Left forelimb (tissue), 1 donor: ENCODE data around the gene KDM2A.

Source experiments
- DNase-seq: peaks from one replicate; pipeline ENCODE4 v3.0.0-alpha.2; 2018; ENCODE audit warnings: low spot score

Gene KDM2A

GRCh38 chr11:67273260-67273990 lies 154.4 kb downstream of the KDM2A start:
- DNase-seq = no peak

DNA sequence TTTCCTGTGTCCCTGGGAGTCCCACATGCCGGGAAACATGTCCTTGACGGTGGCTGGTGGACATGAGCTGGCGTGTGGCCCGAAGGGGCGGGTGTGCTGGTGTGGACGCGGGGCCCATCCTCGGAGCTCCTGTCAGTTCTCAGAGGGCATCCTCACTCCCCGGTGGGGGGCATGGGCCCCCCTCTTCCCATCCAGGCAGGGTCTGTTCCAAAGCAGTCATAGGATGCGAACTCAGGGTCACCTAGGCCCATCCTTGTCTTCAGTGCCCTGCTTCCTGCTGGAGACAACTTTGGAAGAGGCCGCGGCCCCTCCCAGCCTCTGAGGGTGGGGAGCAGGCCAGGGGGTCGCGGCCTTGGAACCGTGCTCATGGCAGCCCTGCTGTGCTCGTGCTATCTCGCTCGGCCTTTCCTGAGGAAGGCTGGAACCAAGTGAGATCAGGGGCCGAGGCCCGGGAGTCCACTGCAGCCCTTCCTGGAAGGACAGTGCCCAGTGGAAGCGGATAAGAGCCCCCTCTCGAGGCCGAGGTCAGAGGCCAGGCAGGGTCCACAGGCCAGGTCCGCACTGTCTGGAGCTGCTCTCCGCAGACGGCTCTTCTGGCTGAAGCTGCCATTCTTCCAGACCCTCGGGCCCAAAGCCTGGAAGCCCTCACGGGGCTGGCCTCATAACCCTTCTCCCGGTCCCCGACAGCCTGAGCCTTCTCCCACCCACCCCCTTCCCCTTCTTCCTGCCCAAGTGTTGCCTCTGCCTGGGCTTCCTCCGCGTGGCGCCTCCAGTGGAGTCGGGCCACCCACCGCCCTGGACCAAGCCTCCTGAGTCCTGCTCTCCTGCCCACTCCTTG lies 155.9 kb downstream of the KDM2A start:
- no peak for DNase-seq

- DNase-seq = no peak
These were observed 156.7 kb downstream of the KDM2A start for GRCh38 chr11:67275606-67276409.

DNA sequence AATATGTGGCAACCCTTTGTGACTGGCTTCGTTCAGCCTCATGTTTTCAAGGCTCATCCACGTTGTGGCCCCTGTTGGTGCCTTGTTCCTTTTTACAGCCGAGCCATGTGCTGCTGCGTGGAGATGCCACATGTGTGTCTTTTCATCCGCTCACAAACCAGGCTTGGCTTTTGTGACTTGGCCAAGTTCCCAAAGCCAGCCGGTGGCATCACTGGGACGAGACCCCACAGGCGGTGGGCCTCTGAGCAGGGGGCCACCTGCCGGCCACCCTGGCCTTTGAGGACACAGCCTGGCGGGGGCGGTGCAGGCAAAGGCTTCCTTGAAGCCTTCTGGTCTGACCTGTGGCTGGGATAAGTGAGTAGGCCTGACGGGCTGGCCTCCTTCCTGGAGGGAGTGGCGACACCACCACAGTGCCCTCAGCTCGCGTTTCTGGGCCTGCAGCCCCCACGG lies 157.7 kb downstream of the KDM2A start:
- no peak for DNase-seq

GRCh38 chr11:67277231-67277961 lies 158.3 kb downstream of the KDM2A start:
- peak; percentile 80 for DNase-seq

- no peak for DNase-seq
These were observed 159.3 kb downstream of the KDM2A start for GRCh38 chr11:67278135-67278938.

GRCh38 chr11:67278939-67279588 lies 160.0 kb downstream of the KDM2A start:
- no peak for DNase-seq

- no peak for DNase-seq
These were observed 160.7 kb downstream of the KDM2A start for GRCh38 chr11:67279589-67280340.

- DNase-seq = no peak
These were observed 161.3 kb downstream of the KDM2A start for GRCh38 chr11:67280341-67280787.

GRCh38 chr11:67280788-67281551 lies 161.9 kb downstream of the KDM2A start:
- no peak for DNase-seq

DNA sequence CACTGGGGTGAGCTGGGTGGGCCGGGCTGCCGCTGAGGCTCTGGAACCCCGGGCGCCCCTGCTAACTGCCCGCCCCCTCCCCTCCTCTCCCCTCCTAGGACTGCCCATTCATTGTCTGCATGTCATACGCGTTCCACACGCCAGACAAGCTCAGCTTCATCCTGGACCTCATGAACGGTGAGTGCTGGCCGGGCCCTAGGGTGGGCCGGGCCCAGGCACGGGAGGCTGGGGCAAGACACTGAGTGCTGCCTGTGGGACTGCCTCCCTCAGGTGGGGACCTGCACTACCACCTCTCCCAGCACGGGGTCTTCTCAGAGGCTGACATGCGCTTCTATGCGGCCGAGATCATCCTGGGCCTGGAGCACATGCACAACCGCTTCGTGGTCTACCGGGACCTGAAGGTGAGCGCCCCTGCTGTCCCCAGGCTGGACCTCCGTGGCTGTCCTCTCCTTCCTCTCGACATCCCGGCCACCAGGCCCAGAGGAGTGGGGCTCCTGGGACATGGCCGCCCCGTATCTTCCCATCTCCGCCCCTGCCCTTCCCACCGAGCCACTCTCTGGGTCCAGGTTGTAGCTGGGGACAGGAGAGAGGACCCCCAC lies 162.6 kb downstream of the KDM2A start:
- DNase-seq = no peak

DNA sequence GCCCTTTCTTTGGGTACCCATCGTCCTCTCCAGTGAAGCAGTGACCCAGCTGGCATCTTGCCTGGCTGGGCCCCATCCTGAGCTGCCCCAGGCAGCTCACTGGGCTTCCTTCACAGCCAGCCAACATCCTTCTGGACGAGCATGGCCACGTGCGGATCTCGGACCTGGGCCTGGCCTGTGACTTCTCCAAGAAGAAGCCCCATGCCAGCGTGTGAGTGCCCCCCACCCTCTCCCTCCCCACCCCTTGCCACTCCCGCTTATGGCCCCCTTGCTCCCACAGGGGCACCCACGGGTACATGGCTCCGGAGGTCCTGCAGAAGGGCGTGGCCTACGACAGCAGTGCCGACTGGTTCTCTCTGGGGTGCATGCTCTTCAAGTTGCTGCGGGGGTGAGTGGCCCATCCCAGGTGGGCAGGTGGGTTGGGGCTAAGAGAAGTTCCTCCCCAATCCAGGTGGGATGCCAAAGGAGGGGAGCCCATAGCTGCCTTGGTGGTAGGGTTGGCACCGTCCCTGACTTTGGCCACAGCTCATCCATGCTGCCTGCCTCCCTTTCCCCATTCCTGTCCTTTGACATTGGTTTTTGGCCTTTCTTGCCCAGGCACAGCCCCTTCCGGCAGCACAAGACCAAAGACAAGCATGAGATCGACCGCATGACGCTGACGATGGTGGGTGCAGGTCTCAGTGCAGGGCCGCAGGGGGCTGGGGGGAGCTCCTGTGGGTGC lies 163.3 kb downstream of the KDM2A start:
- no peak for DNase-seq

GRCh38 chr11:67282876-67283371 lies 163.9 kb downstream of the KDM2A start:
- DNase-seq = no peak

DNA sequence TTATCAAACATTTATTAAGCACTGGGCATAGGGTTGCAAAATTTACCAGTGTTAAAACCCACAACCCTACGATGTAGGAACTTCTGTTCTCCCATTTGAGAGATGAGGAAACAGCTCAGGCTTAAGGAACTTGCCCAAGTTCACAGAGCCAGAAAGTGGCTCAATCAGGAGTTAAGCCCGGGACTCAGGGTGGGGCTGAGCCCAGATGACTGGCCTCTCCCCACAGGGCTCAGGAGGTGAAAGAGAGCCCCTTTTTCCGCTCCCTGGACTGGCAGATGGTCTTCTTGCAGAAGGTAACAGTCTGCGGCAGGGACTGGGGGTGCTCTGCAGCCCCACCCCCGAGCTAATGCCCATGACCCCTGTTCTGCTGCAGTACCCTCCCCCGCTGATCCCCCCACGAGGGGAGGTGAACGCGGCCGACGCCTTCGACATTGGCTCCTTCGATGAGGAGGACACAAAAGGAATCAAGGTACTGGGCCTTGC lies 164.5 kb downstream of the KDM2A start:
- DNase-seq = no peak

DNA sequence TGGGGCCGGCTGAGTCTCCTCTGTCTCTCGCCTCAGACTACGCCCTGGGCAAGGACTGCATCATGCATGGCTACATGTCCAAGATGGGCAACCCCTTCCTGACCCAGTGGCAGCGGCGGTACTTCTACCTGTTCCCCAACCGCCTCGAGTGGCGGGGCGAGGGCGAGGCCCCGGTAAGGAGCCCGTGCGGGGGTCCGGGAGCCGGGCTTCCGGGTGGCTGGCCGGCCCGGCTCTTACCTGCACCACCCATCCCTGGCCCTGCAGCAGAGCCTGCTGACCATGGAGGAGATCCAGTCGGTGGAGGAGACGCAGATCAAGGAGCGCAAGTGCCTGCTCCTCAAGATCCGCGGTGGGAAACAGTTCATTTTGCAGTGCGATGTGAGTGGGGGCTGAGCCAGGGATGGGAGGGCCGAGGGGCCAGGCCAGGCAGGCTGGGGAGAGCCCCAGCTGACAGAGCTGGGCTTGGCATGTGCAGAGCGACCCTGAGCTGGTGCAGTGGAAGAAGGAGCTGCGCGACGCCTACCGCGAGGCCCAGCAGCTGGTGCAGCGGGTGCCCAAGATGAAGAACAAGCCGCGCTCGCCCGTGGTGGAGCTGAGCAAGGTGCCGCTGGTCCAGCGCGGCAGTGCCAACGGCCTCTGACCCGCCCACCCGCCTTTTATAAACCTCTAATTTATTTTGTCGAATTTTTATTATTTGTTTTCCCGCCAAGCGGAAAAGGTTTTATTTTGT lies 165.9 kb downstream of the KDM2A start:
- DNase-seq = no peak
